NCI-H2107 (cell line): Measurements from ENCODE around the gene SLC35B4.

Experiments used
- DNase-seq: peaks from one replicate; lab custom pipeline; 2025; lab: John Stamatoyannopoulos, UW

SLC35B4 gene

GRCh38 chr7:134316539-134317344 is at the start of gene SLC35B4:
Gene SLC35B4 (minus strand): TSS chr7:134316930. CDS start chr7:134316751, 179 bp downstream.
- DNase-seq: peak; percentile 98

GRCh38 chr7:134366481-134366880 is 49.8 kb upstream of the SLC35B4 start:
- no peak for DNase-seq

- DNase-seq: no peak
Observed at GRCh38 chr7:134365341-134366054, 48.8 kb upstream of the SLC35B4 start.

- DNase-seq: no peak
Observed at GRCh38 chr7:134364619-134365037, 47.9 kb upstream of the SLC35B4 start.

GRCh38 chr7:134362587-134363483 is 46.1 kb upstream of the SLC35B4 start:
- DNase-seq: no peak

- no peak for DNase-seq
Observed at GRCh38 chr7:134359787-134360432, 43.2 kb upstream of the SLC35B4 start.

GRCh38 chr7:134357486-134357885 is 40.8 kb upstream of the SLC35B4 start:
- DNase-seq: no peak

- DNase-seq: no peak
Observed at GRCh38 chr7:134356421-134356936, 39.7 kb upstream of the SLC35B4 start.

- no peak for DNase-seq
Observed at GRCh38 chr7:134355927-134356326, 39.2 kb upstream of the SLC35B4 start.

GRCh38 chr7:134355004-134355525 is 38.3 kb upstream of the SLC35B4 start:
- DNase-seq: no peak

- no peak for DNase-seq
Observed at GRCh38 chr7:134353411-134353810, 36.7 kb upstream of the SLC35B4 start.

GRCh38 chr7:134351424-134351823 is 34.7 kb upstream of the SLC35B4 start:
- DNase-seq: no peak

- no peak for DNase-seq
Observed at GRCh38 chr7:134350709-134351108, 34.0 kb upstream of the SLC35B4 start.

GRCh38 chr7:134347567-134347966 is 30.8 kb upstream of the SLC35B4 start:
- DNase-seq: no peak

GRCh38 chr7:134343796-134344195 is 27.1 kb upstream of the SLC35B4 start:
- DNase-seq: no peak

- no peak for DNase-seq
Observed at GRCh38 chr7:134343136-134343535, 26.4 kb upstream of the SLC35B4 start.

GRCh38 chr7:134339475-134339874 is 22.7 kb upstream of the SLC35B4 start:
- no peak for DNase-seq

GRCh38 chr7:134337980-134338379 is 21.2 kb upstream of the SLC35B4 start:
- no peak for DNase-seq

- DNase-seq: no peak
Observed at GRCh38 chr7:134334408-134334807, 17.7 kb upstream of the SLC35B4 start.

GRCh38 chr7:134333943-134334342 is 17.2 kb upstream of the SLC35B4 start:
- no peak for DNase-seq

GRCh38 chr7:134332892-134333291 is 16.2 kb upstream of the SLC35B4 start:
- no peak for DNase-seq
